GM18867 (cell line): Measurements from ENCODE around the gene MYH9.
"Not testable (repeated sequence)": the region's sequence is repeated elsewhere in the genome, so short reads cannot be mapped to it uniquely, and the experiment has no call there.

Experiments
- ATAC-seq: cut with Tn5 transposase; IDR thresholded peaks from one replicate; pipeline ENCODE4 v1.9.1; 2021; ENCODE audit warnings: mild to moderate bottlenecking, moderate library complexity; ENCODE audit not compliant: unreplicated experiment

The MYH9 gene

GRCh38 chr22:36297568-36297967 lies 90.2 kb downstream of the MYH9 start:
- no peak for ATAC-seq

DNA sequence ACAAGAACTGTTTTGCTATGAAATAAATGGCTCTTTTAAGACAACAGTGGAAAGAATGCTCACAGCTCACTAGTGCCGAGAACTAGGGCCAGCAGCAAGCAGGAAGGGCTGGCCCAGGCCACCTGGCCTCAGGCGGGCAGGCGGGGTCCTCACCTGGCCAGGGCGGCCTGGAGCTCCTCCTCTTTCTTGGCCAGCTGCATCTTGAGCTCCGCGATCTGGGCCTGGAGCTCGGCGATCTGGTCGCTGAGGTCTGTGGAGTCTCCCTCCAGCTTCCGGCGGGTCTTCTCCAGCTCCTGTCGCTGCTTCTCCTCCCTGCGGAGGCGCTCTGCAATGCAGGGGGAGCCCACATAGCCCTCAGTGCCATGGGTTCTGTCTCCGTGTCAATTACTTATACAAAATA lies 91.1 kb downstream of the MYH9 start:
- ATAC-seq = no peak

DNA sequence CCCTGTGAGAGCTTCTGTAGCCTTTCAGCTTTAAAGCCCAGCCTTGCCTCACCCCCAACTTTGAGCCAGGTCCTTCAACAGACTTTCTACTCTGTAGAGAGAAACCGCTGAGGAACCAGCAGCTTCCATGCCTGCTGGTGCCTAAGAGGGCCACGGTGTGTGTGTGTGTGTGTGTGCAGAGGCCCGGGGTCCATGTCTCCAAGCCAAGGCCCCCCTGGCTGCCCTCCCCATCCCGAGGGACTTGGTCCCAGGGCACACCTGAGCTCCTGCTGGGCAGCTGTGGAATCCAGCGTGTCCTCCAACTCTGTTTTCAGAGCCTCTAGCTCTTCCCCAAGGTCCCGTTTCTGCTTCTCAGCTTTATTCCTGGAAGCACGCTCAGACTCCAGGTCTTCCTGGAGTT lies 92.5 kb downstream of the MYH9 start:
- ATAC-seq = no peak

GRCh38 chr22:36294801-36295200 lies 93.0 kb downstream of the MYH9 start:
- ATAC-seq = no peak

GRCh38 chr22:36294293-36294620 lies 93.5 kb downstream of the MYH9 start:
- ATAC-seq = no peak

- no peak for ATAC-seq
Measured at GRCh38 chr22:36293606-36294292, 94.0 kb downstream of the MYH9 start.

- no peak for ATAC-seq
Measured at GRCh38 chr22:36292823-36293530, 94.8 kb downstream of the MYH9 start.

DNA sequence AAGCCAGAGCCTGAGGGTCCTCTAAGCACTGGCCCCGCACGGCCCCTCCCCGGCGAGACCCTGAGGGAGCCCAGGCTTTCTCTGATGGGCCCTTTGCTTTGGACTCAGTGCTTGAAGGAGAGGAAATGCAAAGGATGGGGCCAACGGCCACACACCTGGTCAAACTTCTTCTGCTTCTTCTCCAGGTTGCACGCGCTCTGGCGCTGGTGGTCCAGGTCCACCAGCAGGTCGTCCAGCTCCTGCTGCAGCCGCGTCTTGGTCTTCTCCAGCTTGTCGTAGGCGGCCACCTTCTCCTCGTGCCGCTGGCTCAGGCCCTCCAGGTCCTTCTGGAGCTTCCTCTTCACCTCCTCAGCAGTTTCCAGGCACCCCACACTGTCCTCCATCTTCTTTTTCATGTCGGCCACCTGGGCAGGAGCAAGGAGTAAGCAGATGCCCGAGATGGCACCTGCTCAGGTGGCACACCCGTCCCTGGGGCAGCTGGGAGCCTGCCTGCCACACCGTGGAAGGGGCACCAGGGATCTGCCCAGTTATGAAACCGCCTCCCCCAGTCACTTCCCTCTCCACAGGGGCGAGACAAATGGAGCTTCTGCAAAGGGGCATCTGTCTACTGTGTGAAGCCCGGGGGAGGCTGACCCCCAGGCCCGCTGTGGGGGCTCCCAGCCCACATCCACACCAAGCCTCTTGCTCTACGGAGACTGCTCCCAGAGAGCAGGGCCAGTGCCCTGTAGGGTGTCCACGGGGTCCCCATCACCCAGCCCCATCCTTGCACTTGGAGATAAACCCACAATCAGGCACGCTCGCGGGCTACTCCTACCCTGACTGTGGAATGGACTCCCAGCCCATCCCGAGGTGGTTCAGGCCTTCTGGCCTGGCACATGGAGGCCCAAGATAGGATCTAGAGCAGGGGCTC lies 95.7 kb downstream of the MYH9 start:
- ATAC-seq = no peak

DNA sequence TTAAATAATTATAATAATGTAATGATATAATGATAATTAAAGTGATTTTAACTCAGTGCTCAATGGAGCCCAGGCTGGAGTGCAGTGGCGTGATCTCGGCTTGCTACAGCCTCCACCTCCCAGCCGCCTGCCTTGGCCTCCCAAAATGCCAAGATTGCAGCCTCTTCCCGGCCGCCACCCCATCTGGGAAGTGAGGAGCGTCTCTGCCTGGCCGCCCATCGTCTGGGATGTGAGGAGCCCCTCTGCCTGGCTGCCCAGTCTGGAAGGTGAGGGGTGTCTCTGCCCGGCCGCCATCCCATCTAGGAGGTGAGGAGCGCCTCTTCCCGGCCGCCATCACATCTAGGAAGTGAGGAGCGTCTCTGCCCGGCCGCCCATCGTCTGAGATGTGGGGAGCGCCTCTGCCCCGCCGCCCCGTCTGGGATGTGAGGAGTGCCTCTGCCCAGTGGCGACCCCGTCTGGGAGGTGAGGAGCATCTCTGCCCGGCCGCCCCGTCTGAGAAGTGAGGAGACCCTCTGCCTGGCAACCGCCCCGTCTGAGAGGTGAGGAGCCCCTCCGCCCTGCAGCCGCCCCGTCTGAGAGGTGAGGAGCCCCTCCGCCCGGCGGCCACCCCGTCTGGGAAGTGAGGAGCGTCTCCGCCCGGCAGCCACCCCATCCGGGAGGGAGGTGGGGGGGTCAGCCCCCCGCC lies 97.2 kb downstream of the MYH9 start:
- not testable (repeated sequence) for ATAC-seq

DNA sequence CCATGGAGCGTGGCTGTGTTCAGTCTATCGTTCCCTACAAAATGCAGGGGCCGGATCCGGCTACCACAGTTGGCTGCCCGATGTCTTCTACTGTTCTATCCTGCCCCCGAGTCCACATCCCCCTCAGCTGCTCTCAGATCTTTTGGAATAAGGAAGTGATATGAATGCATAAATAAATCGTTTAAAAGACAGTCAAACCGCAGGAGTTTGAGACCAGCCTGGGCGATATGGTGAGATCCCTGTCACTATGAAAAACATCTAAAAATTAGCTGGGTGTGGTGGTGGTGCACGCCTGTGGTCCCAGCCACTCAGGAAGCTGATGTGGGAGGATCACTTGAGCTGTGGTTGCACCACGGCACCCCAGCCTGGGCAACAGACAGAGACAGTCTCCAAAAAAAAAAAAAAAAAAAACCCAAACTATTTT lies 97.8 kb downstream of the MYH9 start:
- not testable (repeated sequence) for ATAC-seq

DNA sequence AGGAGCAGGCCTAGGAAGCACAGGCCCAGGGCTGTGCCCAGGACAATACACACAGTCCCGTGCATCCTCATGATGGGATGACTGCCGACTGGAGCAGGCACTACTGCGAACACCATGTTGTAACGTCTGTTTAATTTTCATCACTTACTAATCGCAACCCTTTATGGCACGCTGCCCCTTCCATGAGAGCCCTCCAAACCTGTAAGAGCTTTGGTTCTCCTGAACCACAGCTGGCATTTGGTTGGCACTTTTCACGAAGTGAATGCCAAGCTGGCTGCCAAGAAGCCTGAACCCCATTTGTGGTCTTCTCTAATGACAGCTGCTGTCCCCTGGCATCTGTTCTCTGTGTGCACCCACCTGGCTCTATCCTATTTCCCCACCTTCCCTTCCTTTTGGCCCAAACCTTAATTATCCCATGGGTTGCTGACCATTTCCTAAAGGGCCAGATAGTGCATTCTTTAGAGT lies 98.3 kb downstream of the MYH9 start:
- no peak for ATAC-seq

DNA sequence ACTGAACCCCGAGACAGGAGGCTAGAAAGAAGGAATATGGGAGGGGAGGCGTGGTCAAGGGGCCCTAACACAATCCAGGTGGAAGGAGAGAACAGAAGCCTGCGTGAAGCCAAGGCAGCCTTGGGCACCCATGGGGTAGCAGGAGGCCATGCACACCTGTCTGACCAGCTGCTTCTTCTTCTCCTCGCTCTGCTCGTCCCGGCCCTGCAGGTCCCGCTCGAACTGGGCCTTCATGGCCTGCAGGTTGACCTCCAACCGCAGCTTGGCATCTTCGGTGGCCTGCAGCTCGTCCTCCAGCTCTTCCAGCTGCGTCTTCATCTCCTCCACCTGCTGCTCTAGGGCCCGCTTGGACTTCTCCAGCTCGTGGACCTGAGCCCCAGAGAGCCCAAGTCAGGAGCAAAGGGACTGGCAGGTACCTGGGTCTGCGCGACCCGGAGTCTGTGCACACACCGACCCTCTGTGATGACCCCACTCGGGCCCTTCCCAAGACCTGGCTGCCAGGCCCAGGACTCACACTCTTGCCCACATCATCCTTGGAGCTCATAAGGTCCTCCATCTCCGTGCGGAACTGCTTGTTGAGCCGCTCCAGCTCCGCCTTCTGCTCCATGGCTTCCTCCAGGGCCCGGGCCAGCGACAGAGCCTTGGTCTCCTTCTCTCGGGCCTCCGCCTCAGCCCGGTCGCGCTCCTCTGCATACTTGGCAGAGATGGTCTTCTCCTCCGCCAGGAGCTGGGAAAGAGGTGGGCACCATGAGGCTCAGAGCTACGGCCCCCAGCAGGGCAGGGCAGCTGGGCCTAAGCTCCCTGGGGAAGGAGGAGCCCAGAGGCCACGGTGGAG lies 99.0 kb downstream of the MYH9 start:
- ATAC-seq = no peak

- ATAC-seq = no peak
Measured at GRCh38 chr22:36287881-36288515, 99.8 kb downstream of the MYH9 start.

- ATAC-seq = no peak
Measured at GRCh38 chr22:36286096-36286957, 101.4 kb downstream of the MYH9 start.

DNA sequence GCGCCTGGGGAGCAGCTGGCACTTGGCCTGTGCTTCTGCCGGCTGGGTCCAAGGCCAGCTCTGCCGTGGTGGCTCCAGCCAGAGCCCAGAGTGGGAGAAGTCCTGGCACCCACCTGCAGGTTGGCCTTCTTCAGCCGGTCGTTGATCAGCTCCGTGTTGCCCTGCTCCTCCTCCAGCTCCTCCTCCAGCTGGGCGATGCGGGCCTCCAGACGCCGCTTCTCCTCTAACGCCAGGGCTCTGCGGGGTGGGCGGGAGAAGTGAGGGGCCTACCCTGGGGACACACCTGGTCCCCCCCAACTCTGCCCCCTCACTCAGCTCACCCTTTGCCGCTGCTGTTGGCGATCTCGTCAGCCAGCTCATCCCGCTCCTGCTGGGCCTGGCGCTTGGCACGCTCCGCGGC lies 102.2 kb downstream of the MYH9 start:
- no peak for ATAC-seq

- ATAC-seq = no peak
Measured at GRCh38 chr22:36285017-36285416, 102.8 kb downstream of the MYH9 start.

- ATAC-seq = no peak
Measured at GRCh38 chr22:36284171-36284571, 103.6 kb downstream of the MYH9 start.

DNA sequence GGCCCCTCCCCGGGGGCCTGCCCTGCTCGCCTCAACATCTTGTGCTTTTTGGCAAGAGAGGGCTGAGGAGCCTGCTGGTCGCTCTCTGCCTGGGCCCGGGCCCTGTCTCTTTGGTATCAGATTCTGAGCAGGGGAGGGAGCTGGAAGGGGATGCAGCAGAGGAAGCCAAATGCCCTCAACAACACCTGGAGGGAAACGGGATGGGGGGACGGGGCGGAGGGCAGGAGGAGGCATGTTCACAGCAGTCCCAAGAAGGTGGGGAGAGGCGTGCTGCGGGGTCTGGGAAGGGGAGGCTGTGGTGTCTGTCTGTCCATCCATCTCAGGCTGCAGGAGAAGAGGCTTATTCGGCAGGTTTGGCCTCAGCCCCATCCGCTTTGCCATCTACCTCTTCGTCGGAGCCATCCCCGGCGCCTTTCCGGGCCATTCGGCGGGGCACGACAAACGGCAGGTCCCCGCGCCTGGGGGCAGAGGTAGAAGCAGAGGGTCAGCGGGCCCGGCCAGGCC lies 105.4 kb downstream of the MYH9 start:
- ATAC-seq = no peak
